ENCODE results near the gene GAS1.

- no peak for TF ChIP-seq CTCF (conservative IDR thresholded peaks at IDR 0.05)
- no peak for TF ChIP-seq ZFX (IDR thresholded peaks at IDR 0.05)
Measured at GRCh38 chr9:86966852-86967511, 19.7 kb upstream of the GAS1 start.

Data from C4-2B (cell line).